SK-N-SH (cell line): ENCODE results near the gene FZR1. TPM values are rescaled to one million over a fixed set of nuclear protein-coding genes. Genes with fewer than 3 reads are reported as not detected.

Experiments used
- CTCF ChIA-PET: fragments of 300-600, 350-600 bp; formaldehyde crosslinking; extraction: SDS; loops from one replicate; lab custom pipeline; 2021; lab: Yijun Ruan, JAX
- POLR2A ChIA-PET: fragments of 350-600 bp; sonication (Branson Sonifier 250); formaldehyde crosslinking; extraction: SDS; loops from one replicate; lab custom pipeline; 2020; ENCODE audit warnings: antibody characterized with exemption, inconsistent platforms; lab: Yijun Ruan, JAX
- DNase-seq: peaks from one replicate; pipeline ENCODE4 v3.0.0; 2012
- H2AFZ ChIP-seq: fragments of 200-600 bp; sonication (generic); 2 replicates; pipeline ENCODE4 v1.8.1; 2016; ENCODE audit warnings: antibody characterized with exemption, mild to moderate bottlenecking, low read depth
- H3F3A ChIP-seq: fragments of 200-600 bp; sonication (generic); replicated peaks from 2 replicates; pipeline ENCODE3; 2016; ENCODE audit warnings: antibody characterized with exemption, mild to moderate bottlenecking; ENCODE audit not compliant: insufficient read depth
- H3K27ac ChIP-seq, 2 experiments: fragments of 200-500 bp in 1 of 2; fragments of 200-600 bp in 1 of 2; sonication (Bioruptor generic) in 1 of 2; sonication (generic), shearing (Covaris generic) in 1 of 2; 2 replicates each; pipeline versions ENCODE4 v1.5.1 to v1.6.1; 2014 to 2016; ENCODE audit warnings: low read depth in 2 of 2, inconsistent platforms in 1 of 2, low read length in 1 of 2, mild to moderate bottlenecking in 1 of 2, mixed read lengths in 1 of 2
- H3K27me3 ChIP-seq: fragments of 200-600 bp; sonication (generic), shearing (Covaris generic); 2 replicates; pipeline ENCODE4 v1.6.1; 2016; ENCODE audit warnings: mixed run types; ENCODE audit not compliant: insufficient read depth
- H3K36me3 ChIP-seq, 2 experiments: fragments of 200-500 bp in 1 of 2; fragments of 200-600 bp in 1 of 2; sonication (Bioruptor generic) in 1 of 2; sonication (generic) in 1 of 2; replicated peaks in 1 of 2; 2 replicates each; pipeline versions ENCODE3 to v1.5.1; 2014 to 2016; ENCODE audit warnings: low read length in 1 of 2, mild to moderate bottlenecking in 1 of 2; ENCODE audit not compliant: insufficient read depth in 2 of 2, control insufficient read depth in 1 of 2
- H3K4me1 ChIP-seq, 2 experiments: fragments of 200-500 bp in 1 of 2; fragments of 200-600 bp in 1 of 2; sonication (Bioruptor generic) in 1 of 2; sonication (generic), shearing (Covaris generic) in 1 of 2; 2 replicates each; pipeline versions ENCODE4 v1.5.1 to v1.6.1; 2014 to 2016; ENCODE audit warnings: low read depth in 1 of 2, low read length in 1 of 2, mixed run types in 1 of 2; ENCODE audit not compliant: insufficient read depth in 2 of 2, control insufficient read depth in 1 of 2
- H3K4me2 ChIP-seq: fragments of 200-600 bp; sonication (generic), shearing (Covaris generic); 2 replicates; pipeline ENCODE4 v1.6.1; 2017; ENCODE audit warnings: mixed run types
- H3K4me3 ChIP-seq, 2 experiments: fragments of 200-500 bp in 1 of 2; fragments of 200-600 bp in 1 of 2; sonication (Bioruptor generic) in 1 of 2; sonication (generic), shearing (Covaris generic) in 1 of 2; 2 replicates each; pipeline versions ENCODE4 v1.5.1 to v1.8.1; 2014 to 2016; ENCODE audit warnings: low read depth in 2 of 2, inconsistent platforms in 1 of 2, low read length in 1 of 2, mild to moderate bottlenecking in 1 of 2, mixed read lengths in 1 of 2, moderate library complexity in 1 of 2
- H3K79me2 ChIP-seq: fragments of 200-600 bp; sonication (generic); 2 replicates; pipeline ENCODE4 v1.8.1; 2017; ENCODE audit warnings: mild to moderate bottlenecking; ENCODE audit not compliant: insufficient read depth
- H3K9ac ChIP-seq: fragments of 200-600 bp; sonication (generic); 2 replicates; pipeline ENCODE4 v1.6.1; 2017; ENCODE audit warnings: mixed run types
- H3K9me2 ChIP-seq: fragments of 200-600 bp; sonication (generic); 2 replicates; pipeline ENCODE4 v1.6.1; 2017; ENCODE audit warnings: mixed run types
- H3K9me3 ChIP-seq: fragments of 200-600 bp; sonication (generic); 2 replicates; pipeline ENCODE4 v1.6.1; 2017; ENCODE audit warnings: mixed run types, mild to moderate bottlenecking, moderate library complexity
- H4K20me1 ChIP-seq: fragments of 200-600 bp; sonication (generic); 2 replicates; pipeline ENCODE4 v1.6.1; 2017; ENCODE audit warnings: mild to moderate bottlenecking, mixed run types; ENCODE audit not compliant: insufficient read depth
- EP300 ChIP-seq, 2 experiments: IDR thresholded peaks; 2 replicates each; pipeline versions ENCODE4 v1.4.0 to v1.6.1; 2012; ENCODE audit warnings: borderline replicate concordance in 1 of 2, low read depth in 1 of 2, low read length in 1 of 2
- EZH2phosphoT487 ChIP-seq: fragments of 200-600 bp; sonication (generic); IDR thresholded peaks from 2 replicates; pipeline ENCODE4 v1.6.1; 2017; ENCODE audit warnings: low read depth, mixed run types, mild to moderate bottlenecking, antibody characterized with exemption, moderate library complexity, borderline replicate concordance
- FOXM1 ChIP-seq: IDR thresholded peaks from 2 replicates; pipeline ENCODE4 v1.4.0; 2012; ENCODE audit warnings: low read depth, mild to moderate bottlenecking
- GATA2 ChIP-seq: sonication (generic); formaldehyde crosslinking; IDR thresholded peaks from 2 replicates; pipeline ENCODE4 v1.5.0; 2020; ENCODE audit warnings: mild to moderate bottlenecking, missing genetic modification reagents
- NFIC ChIP-seq: IDR thresholded peaks from 2 replicates; pipeline ENCODE4 v1.4.0; 2012; ENCODE audit warnings: borderline replicate concordance
- NRF1 ChIP-seq: IDR thresholded peaks from 2 replicates; pipeline ENCODE4 v1.6.1; 2012; ENCODE audit warnings: low read depth, mild to moderate bottlenecking, low read length
- RAD21 ChIP-seq: IDR thresholded peaks from 2 replicates; pipeline ENCODE4 v1.6.1; 2012; ENCODE audit warnings: mild to moderate bottlenecking, low read length
- RCOR1 ChIP-seq: fragments of 150-350 bp; IDR thresholded peaks from 2 replicates; pipeline ENCODE4 v1.6.1; 2017; ENCODE audit warnings: antibody characterized with exemption, low read length
- SMC3 ChIP-seq: IDR thresholded peaks from 2 replicates; pipeline ENCODE4 v1.6.1; 2012; ENCODE audit warnings: low read depth, low read length, improper control_type of control experiment
- TEAD4 ChIP-seq: IDR thresholded peaks from 2 replicates; pipeline ENCODE4 v1.4.0; 2012; ENCODE audit warnings: mild to moderate bottlenecking, borderline replicate concordance; ENCODE audit not compliant: insufficient read depth
- WGBS: methylation state at CpG from one replicate; pipeline ENCODE4 v1.1.6; 2017; ENCODE audit warnings: low lambda C conversion rate; 5-methylcytosine and 5-hydroxymethylcytosine counted together
- polyA plus RNA-seq, 3 experiments: library from polyadenylated mRNA; depleted of rRNA; stranded (reverse); fragments of >200 nt; gene quantifications; 2 replicates each; pipeline ENCODE4 v1.2.3, GENCODE V29; 2012
- TF ChIP-seq, protein P1 (sequence below): fragments of 150-350 bp; IDR thresholded peaks from 2 replicates; pipeline ENCODE4 v1.6.1; 2017; ENCODE audit warnings: antibody characterized with exemption, low read length, low read depth, borderline replicate concordance
- TF ChIP-seq, protein P2 (sequence below): IDR thresholded peaks from 2 replicates; pipeline ENCODE4; 2012
- TF ChIP-seq, protein P3 (sequence below): fragments of 200-600 bp; sonication (generic); IDR thresholded peaks from 2 replicates; pipeline ENCODE4 v1.6.1; 2017; ENCODE audit warnings: antibody characterized with exemption, mild to moderate bottlenecking, moderate library complexity

Gene FZR1
- polyA plus RNA-seq, 1 of the 3 experiments (the other 2 are of a cell fraction) = 36.3 TPM

DNA sequence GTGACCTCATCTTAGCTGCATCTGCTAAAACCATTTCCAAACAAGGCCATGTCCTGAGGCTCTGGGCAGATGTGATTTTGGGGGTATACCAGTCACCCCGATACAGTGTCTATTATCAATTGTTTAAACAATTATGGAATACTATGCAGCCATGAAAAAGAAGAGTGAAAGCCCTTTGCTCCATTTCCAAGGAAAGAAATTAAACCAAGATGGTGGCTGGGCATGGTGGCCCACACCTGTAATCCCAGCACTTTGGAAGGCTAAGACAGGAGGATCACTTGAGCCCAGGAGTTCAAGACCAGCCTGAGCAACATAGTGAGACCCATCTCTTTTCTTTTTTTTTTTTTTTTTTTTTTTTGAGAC is 33.6 kb downstream of the FZR1 start:
- Histone ChIP-seq H3K36me3 (peaks cover 0 to 18% of the 10 kb centered on the region in 2 experiments), H3K27ac (no peak overlapping the region), H4K20me1 (peaks cover 10% of the 10 kb centered on the region), H2AFZ (no peak overlapping the region), H3K9me2 (no peaks in the 10 kb centered on the region), H3K4me3 (no peak overlapping the region), H3F3A (peaks cover 9% of the 10 kb centered on the region), H3K9me3 (no peaks in the 10 kb centered on the region), H3K27me3 (no peaks in the 10 kb centered on the region), H3K9ac (no peak overlapping the region), H3K4me1 (no peaks in the 10 kb centered on the region; a peak in 1 of 4 replicates), H3K4me2 (no peak overlapping the region), H3K79me2 (no peaks in the 10 kb centered on the region)
- 91% methylated on average over 1 of the region's 1 CpG for WGBS
- CTCF ChIA-PET = no interaction called here
- POLR2A ChIA-PET = no interaction called here
- DNase-seq = no peak
- TF ChIP-seq RAD21 = no peak
- TF ChIP-seq, protein P1, sequence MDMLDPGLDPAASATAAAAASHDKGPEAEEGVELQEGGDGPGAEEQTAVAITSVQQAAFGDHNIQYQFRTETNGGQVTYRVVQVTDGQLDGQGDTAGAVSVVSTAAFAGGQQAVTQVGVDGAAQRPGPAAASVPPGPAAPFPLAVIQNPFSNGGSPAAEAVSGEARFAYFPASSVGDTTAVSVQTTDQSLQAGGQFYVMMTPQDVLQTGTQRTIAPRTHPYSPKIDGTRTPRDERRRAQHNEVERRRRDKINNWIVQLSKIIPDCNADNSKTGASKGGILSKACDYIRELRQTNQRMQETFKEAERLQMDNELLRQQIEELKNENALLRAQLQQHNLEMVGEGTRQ = no peak
- TF ChIP-seq, protein P2, sequence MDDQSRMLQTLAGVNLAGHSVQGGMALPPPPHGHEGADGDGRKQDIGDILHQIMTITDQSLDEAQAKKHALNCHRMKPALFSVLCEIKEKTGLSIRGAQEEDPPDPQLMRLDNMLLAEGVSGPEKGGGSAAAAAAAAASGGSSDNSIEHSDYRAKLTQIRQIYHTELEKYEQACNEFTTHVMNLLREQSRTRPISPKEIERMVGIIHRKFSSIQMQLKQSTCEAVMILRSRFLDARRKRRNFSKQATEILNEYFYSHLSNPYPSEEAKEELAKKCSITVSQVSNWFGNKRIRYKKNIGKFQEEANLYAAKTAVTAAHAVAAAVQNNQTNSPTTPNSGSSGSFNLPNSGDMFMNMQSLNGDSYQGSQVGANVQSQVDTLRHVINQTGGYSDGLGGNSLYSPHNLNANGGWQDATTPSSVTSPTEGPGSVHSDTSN = no peak
- TF ChIP-seq NRF1 = no peak
- no peak for TF ChIP-seq RCOR1
- TF ChIP-seq EZH2phosphoT487 = no peak

DNA sequence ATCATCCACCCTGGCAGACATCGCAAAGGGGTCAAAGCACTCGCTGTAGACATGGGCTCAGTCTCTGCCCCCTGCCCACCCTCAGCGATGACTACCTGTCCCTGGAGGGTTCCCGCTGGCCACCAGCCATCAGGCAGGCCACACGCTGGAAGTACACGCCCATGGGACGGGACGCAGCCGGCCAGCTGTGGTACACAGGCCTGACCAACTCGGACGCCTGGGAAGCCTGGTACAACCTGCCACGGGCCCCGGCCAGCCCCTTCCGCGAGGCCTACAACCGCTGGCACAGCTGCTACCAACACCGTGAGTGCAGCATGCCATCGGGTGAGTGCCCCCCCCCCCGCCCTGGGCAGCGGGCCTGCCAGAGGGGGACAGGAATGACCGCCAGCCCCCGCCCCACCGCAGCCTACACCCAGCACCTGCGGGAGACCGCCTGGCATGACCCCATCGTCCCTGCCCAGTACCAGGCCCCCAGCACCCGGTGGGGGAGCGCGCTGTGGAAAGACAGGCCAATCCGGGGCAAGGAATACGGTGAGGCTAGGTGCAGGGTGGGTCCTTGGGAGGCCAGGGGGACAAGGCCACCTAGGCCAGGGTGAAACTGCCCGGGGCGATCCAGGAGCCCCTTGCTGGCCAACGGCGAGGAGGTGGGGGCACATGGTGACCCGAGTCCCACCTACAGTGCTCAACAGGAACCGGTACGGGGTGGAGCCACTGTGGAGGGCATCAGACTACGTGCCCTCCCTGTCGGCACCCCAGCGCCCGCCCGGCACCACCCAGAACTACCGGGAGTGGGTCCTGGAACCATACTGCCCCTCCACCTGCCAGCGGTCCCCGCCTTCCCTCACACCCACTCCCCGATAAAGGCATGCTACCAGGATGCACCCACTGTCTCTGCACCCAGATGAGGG is 37.3 kb downstream of the FZR1 start:
- no peaks in the 10 kb centered on the region for H3K27me3 ChIP-seq
- no peaks in the 10 kb centered on the region; a peak in 1 of 4 replicates for H3K4me1 ChIP-seq
- H4K20me1 ChIP-seq = 0 out of 2 replicates have a peak, but pooled peaks cover 7% of the 10 kb centered on the region
- no peaks in the 10 kb centered on the region for H3K79me2 ChIP-seq
- no peak overlapping the region for H2AFZ ChIP-seq
- H3K4me2 ChIP-seq = no peak overlapping the region
- no peak for DNase-seq
- no peak for TF ChIP-seq RAD21
- ChIA-PET POLR2A (no interaction called here), CTCF (interaction anchor here (1.5 to 6.0 kb wide), 2 partner anchors 14 to 15 kb away, joined by 3 to 73 read pairs; partner anchors contain the start of gene MFSD12)
- peaks cover 3% of the 10 kb centered on the region for H3F3A ChIP-seq
- H3K4me3 ChIP-seq = no peak overlapping the region
- 89% methylated on average over 11 of the region's 47 CpGs for WGBS
- no peaks in the 10 kb centered on the region for H3K9me3 ChIP-seq
- H3K9ac ChIP-seq = no peak overlapping the region
- H3K36me3 ChIP-seq = peaks cover 0 to 25% of the 10 kb centered on the region in 2 experiments
- no peaks in the 10 kb centered on the region for H3K9me2 ChIP-seq
- no peak overlapping the region; a peak in 1 of 4 replicates for H3K27ac ChIP-seq

DNA sequence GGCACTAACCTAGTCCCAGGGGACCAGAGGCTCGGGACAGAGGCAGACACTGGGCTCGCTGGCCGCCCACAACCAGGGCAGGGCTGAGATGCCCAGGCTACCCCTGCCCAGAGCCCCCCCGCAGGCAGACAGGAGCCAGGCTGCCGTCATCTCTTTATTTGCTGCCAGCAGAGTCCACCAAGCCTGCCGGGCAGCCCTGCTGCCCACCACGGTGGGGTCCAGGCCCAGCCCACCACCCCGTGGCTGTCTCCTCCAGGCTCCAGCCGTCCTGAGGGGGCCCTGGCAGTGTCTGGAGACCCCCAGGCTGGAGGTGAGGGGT is 37.9 kb downstream of the FZR1 start:
- CTCF ChIA-PET = interaction anchor here (1.3 to 6.0 kb wide), 5 partner anchors 13 to 72 kb away, joined by 4 to 73 read pairs (median 7); partner anchors contain the start of gene MFSD12
- no peak for DNase-seq
- Histone ChIP-seq H4K20me1 (0 out of 2 replicates have a peak, but pooled peaks cover 7% of the 10 kb centered on the region), H3F3A (peaks cover 5% of the 10 kb centered on the region), H3K27me3 (no peaks in the 10 kb centered on the region), H3K79me2 (no peaks in the 10 kb centered on the region), H3K36me3 (peaks cover 0 to 30% of the 10 kb centered on the region in 2 experiments), H3K4me3 (no peak overlapping the region), H3K4me2 (no peak overlapping the region), H3K9ac (no peak overlapping the region), H3K9me2 (no peaks in the 10 kb centered on the region), H3K9me3 (no peaks in the 10 kb centered on the region), H2AFZ (no peak overlapping the region), H3K4me1 (no peaks in the 10 kb centered on the region; a peak in 1 of 4 replicates), H3K27ac (no peak overlapping the region)
- no peak for TF ChIP-seq SMC3
- TF ChIP-seq GATA2 (CRISPR knock-in tag) = no peak
- TF ChIP-seq, protein P3, sequence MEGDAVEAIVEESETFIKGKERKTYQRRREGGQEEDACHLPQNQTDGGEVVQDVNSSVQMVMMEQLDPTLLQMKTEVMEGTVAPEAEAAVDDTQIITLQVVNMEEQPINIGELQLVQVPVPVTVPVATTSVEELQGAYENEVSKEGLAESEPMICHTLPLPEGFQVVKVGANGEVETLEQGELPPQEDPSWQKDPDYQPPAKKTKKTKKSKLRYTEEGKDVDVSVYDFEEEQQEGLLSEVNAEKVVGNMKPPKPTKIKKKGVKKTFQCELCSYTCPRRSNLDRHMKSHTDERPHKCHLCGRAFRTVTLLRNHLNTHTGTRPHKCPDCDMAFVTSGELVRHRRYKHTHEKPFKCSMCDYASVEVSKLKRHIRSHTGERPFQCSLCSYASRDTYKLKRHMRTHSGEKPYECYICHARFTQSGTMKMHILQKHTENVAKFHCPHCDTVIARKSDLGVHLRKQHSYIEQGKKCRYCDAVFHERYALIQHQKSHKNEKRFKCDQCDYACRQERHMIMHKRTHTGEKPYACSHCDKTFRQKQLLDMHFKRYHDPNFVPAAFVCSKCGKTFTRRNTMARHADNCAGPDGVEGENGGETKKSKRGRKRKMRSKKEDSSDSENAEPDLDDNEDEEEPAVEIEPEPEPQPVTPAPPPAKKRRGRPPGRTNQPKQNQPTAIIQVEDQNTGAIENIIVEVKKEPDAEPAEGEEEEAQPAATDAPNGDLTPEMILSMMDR = no peak
- TF ChIP-seq EP300 (IDR thresholded peaks at IDR 0.05; ENCODE audit: borderline replicate concordance in 1 of 2, low read depth in 1 of 2, low read length in 1 of 2) = no peak
- TF ChIP-seq NFIC = no peak
- TF ChIP-seq RCOR1 = no peak
- TF ChIP-seq TEAD4 = no peak
- no peak for TF ChIP-seq FOXM1
- POLR2A ChIA-PET = no interaction called here
- no CpG with 5 or more reads among the region's 9 CpGs for WGBS
